Keratinocyte (primary cell): ENCODE data around the gene ACOXL.

Experiments used
- EZH2 ChIP-seq: IDR thresholded peaks from one replicate; pipeline ENCODE4 v1.6.1; 2012; ENCODE audit warnings: inconsistent platforms, mild to moderate bottlenecking, low read length, moderate library complexity
- TF ChIP-seq, protein P1 (sequence below), 3 experiments: IDR thresholded peaks in 1 of 3; conservative IDR thresholded peaks in 1 of 3; optimal IDR thresholded peaks in 1 of 3; 2 replicates in 2 of 3; 3 replicates in 1 of 3; pipeline versions ENCODE3 to v1.5.1; 2011; ENCODE audit warnings: low read length in 3 of 3, mild to moderate bottlenecking in 3 of 3, moderate library complexity in 2 of 3, control low read depth in 1 of 3, inconsistent platforms in 1 of 3; ENCODE audit not compliant: insufficient read depth in 2 of 3; ENCODE audit errors: extremely low read depth in 1 of 3

DNA sequence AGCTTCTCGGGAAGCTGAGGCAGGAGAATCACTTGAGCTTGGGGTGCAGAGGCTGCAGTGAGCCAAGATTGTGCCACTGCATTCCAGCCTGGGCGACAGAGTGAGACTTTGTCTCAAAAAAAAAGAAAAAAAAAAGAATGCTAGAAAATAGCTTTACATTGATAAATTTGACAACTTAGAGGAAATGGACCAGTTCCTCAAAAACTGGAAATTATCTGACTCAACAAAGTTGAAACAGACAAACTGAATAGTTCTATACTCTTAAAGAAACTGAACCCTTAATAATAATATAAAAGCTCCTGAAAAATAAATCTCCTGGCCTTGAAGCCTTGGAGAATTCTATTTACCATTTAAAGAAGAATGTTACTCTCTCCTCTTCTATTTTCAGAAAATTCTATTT lies 237.3 kb downstream of the ACOXL start:
- TF ChIP-seq, protein P1, sequence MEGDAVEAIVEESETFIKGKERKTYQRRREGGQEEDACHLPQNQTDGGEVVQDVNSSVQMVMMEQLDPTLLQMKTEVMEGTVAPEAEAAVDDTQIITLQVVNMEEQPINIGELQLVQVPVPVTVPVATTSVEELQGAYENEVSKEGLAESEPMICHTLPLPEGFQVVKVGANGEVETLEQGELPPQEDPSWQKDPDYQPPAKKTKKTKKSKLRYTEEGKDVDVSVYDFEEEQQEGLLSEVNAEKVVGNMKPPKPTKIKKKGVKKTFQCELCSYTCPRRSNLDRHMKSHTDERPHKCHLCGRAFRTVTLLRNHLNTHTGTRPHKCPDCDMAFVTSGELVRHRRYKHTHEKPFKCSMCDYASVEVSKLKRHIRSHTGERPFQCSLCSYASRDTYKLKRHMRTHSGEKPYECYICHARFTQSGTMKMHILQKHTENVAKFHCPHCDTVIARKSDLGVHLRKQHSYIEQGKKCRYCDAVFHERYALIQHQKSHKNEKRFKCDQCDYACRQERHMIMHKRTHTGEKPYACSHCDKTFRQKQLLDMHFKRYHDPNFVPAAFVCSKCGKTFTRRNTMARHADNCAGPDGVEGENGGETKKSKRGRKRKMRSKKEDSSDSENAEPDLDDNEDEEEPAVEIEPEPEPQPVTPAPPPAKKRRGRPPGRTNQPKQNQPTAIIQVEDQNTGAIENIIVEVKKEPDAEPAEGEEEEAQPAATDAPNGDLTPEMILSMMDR (optimal IDR thresholded peaks at IDR 0.05 in 1 of 3, IDR thresholded peaks at IDR 0.05 in 1 of 3, conservative IDR thresholded peaks at IDR 0.05 in 1 of 3; ENCODE audit: extremely low read depth in 1 of 3, insufficient read depth in 2 of 3, low read length in 3 of 3): no peak
- no peak for TF ChIP-seq EZH2
